Glutamatergic neuron (in vitro differentiated cells): ENCODE measurements around the gene TMEM185B. TPM values are rescaled to one million over a fixed set of nuclear protein-coding genes. Genes with fewer than 3 reads are reported as not detected.
"Not testable (repeated sequence)": the region's sequence is repeated elsewhere in the genome, so short reads cannot be mapped to it uniquely, and the experiment has no call there.

ENCODE experiments used
- DNase-seq: peaks from one replicate; pipeline ENCODE4 v3.0.0; 2022
- H3K27ac Mint-ChIP-seq: one replicate; pipeline ENCODE4 v1.8.0; 2020; ENCODE audit warnings: mild to moderate bottlenecking, mixed read lengths, inconsistent platforms; ENCODE audit not compliant: unreplicated experiment
- H3K27me3 Mint-ChIP-seq: one replicate; pipeline ENCODE4 v1.8.0; 2020; ENCODE audit warnings: mild to moderate bottlenecking, moderate library complexity, mixed read lengths, inconsistent platforms; ENCODE audit not compliant: unreplicated experiment
- H3K36me3 Mint-ChIP-seq: one replicate; pipeline ENCODE4 v1.8.0; 2020; ENCODE audit warnings: mild to moderate bottlenecking, mixed read lengths, inconsistent platforms; ENCODE audit not compliant: unreplicated experiment
- H3K4me1 Mint-ChIP-seq: one replicate; pipeline ENCODE4 v1.8.0; 2020; ENCODE audit warnings: mild to moderate bottlenecking, low read depth, mixed read lengths, inconsistent platforms; ENCODE audit not compliant: unreplicated experiment
- H3K4me3 Mint-ChIP-seq: one replicate; pipeline ENCODE4 v1.8.0; 2020; ENCODE audit warnings: mild to moderate bottlenecking, mixed read lengths, inconsistent platforms; ENCODE audit not compliant: unreplicated experiment
- H3K9me3 Mint-ChIP-seq: one replicate; pipeline ENCODE4 v1.8.0; 2020; ENCODE audit warnings: mild to moderate bottlenecking, moderate library complexity, mixed read lengths, inconsistent platforms; ENCODE audit not compliant: unreplicated experiment
- CTCF ChIP-seq: fragments of 200-600 bp; sonication (generic); IDR thresholded peaks from one replicate; pipeline ENCODE4 v1.5.0; 2021; ENCODE audit not compliant: partially characterized antibody, unreplicated experiment
- total RNA-seq: library from RNA; stranded (reverse); fragmentation: NEBNext Ultra II Directional; extraction: Animal tissue kit (Norgen Biotek cat#: 25700); gene quantifications from one replicate; pipeline ENCODE4 v1.2.1, GENCODE V29; 2021; ENCODE audit not compliant: unreplicated experiment

TMEM185B gene
- total RNA-seq, 1 donor from 2014 or later: 12.3 TPM

DNA sequence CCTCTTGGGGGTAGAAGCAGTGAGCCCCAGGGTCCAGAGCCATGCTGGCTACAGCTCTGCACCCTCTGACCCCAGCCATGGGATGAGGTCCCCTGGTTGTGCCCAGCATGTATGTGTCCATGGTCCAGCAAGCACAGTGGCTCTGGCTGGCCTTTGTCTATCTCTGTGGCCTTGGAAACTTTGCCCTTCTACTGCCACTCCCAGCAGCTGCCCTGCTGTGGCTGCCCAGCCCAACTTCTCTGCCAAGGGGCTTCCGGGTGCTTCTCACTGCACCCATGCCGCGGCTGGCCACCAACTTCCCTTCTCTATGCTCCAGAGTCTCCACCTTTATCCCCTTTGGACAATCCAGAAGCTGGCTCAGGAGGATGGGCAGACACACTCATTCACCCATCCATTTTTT, 18.8 kb downstream of the TMEM185B start:
- Mint-ChIP-seq H3K4me3 (no peak overlapping the region), H3K36me3 (no peaks in the 10 kb centered on the region), H3K9me3 (no peaks in the 10 kb centered on the region), H3K27me3 (no peaks in the 10 kb centered on the region), H3K27ac (no peak overlapping the region), H3K4me1 (no peaks in the 10 kb centered on the region)
- no peak for DNase-seq
- no peak for TF ChIP-seq CTCF

DNA sequence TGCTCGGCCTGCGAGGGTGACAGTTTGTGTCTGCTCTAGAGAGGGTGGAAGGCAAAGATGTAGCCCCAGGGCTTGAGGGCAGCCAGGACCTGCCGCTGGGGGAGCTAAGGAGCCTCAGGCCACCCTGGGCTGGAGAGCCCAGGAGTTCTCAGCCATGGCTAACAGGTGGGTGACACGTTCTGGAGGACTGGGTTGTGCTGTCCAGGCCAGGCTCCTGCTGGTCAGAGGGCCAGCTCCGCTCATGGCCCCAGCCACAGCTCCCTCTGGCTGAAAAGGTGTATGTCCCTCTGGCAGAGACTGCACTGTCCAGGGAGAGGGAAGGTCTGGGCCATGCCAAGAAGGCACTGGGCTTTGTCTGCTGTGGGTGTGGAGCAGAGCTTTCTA, 19.2 kb downstream of the TMEM185B start:
- Mint-ChIP-seq H3K4me3 (no peak overlapping the region), H3K4me1 (no peaks in the 10 kb centered on the region), H3K36me3 (peaks cover under 1% of the 10 kb centered on the region), H3K27me3 (no peaks in the 10 kb centered on the region), H3K27ac (no peak overlapping the region), H3K9me3 (peaks cover under 1% of the 10 kb centered on the region)
- no peak for DNase-seq
- no peak for TF ChIP-seq CTCF

- Mint-ChIP-seq H3K36me3 (peaks cover 5% of the 10 kb centered on the region), H3K27me3 (no peaks in the 10 kb centered on the region), H3K9me3 (peaks cover 2% of the 10 kb centered on the region), H3K4me3 (no peak overlapping the region), H3K27ac (no peak overlapping the region), H3K4me1 (no peaks in the 10 kb centered on the region)
- no peak for TF ChIP-seq CTCF
- no peak for DNase-seq
Measured at GRCh38 chr2:120203251-120204021, 19.8 kb downstream of the TMEM185B start.

DNA sequence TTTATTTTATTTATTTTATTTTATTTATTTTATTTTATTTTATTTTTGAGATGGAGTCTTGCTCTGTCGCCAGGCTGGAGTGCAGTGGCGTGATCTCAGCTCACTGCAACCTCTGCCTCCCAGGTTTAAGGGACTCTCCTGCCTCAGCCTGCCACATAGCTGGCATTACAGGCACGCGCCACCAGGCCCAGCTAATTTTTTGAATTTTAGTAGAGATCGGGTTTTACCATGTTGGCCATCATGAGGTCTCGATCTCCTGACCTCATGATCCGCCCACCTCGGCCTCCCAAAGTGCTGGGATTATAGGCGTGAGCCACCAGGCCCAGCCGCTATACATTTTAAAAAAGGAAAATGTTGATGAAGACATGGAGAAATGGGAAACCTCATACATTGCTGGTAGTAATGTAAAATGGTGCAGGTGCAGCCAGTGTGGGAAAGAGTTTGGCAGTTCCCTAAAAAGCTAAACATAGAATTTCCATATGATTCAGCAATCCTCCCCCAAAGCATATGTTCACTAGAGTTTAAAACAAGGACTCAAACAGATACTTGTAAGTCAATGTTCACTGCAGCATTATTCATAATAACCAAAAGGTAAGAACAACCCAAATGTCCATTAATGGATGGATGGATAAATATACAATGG, 23.3 kb downstream of the TMEM185B start:
- H3K27me3 Mint-ChIP-seq, H3K27ac Mint-ChIP-seq, H3K9me3 Mint-ChIP-seq, H3K36me3 Mint-ChIP-seq, H3K4me3 Mint-ChIP-seq, H3K4me1 Mint-ChIP-seq, DNase-seq: not testable (repeated sequence)

GRCh38 chr2:120195553-120195952, 27.6 kb downstream of the TMEM185B start:
- Mint-ChIP-seq H3K27ac (no peak overlapping the region), H3K36me3 (peaks cover 12% of the 10 kb centered on the region), H3K4me3 (no peak overlapping the region), H3K4me1 (no peaks in the 10 kb centered on the region), H3K27me3 (no peaks in the 10 kb centered on the region), H3K9me3 (peaks cover 12% of the 10 kb centered on the region)
- DNase-seq: no peak
- TF ChIP-seq CTCF: no peak
